ENCODE data around the gene APOC1.
A peak's percentile ranks its signal among the peaks of the same experiment; 100 is the strongest.
"Not testable (repeated sequence)": the region's sequence is repeated elsewhere in the genome, so short reads cannot be mapped to it uniquely, and the experiment has no call there.

Gene APOC1

DNA sequence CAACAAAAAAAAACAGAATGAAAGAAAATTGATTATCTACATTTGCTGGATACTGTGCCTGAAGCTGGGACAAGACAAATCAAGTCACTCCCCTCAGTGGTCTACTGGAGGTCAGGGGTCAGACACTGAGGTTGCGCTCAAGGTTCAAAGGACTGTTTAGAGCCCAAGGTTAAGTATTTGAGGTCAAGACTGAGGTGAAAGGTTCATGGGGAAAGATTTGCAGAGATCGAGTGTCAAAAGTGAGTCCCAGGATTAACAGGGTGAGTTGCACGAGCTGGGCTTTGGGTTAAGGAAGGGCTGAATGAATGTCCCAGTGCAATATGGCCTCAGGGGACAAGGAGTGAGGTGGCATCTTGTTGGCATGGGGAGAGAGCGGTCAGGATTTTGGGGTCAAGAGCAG, 26.8 kb upstream of the APOC1 start:
- H3K27ac ChIP-seq = no peak overlapping the region

DNA sequence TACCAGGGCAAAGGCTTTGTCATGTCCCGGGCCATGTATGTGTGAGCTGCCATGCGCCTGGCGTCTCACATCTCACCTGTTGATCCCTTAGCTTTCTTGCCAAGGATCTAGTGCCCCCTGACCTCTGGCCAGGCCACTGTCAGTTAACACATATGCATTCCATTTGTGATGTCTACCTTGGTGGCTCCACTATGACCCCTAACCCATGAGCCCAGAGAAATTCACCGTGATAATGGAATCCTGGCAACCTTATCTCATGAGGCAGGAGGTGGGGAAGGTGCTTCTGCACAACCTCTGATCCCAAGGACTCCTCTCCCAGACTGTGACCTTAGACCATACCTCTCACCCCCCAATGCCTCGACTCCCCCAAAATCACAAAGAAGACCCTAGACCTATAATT, 26.1 kb upstream of the APOC1 start:
- H3K9me3 ChIP-seq (ENCODE audit: control insufficient read depth, low read length); H3K36me3 ChIP-seq (ENCODE audit: control insufficient read depth, insufficient read depth, low read length): not testable (repeated sequence)

More for the DNA sequence above, 26.8 kb upstream of the APOC1 start:
- Histone ChIP-seq H3K4me2 (ENCODE audit: low read length) (no peak overlapping the region), H2AFZ (no peak overlapping the region), H3K4me3 (ENCODE audit: low read depth, low read length) (no peak overlapping the region), H3K36me3 (ENCODE audit: control insufficient read depth, insufficient read depth, low read length) (no peaks in the 10 kb centered on the region), H3K9ac (no peak overlapping the region), H3K27me3 (ENCODE audit: control insufficient read depth, insufficient read depth, low read length) (no peaks in the 10 kb centered on the region), H3K9me3 (ENCODE audit: control insufficient read depth, low read length) (no peaks in the 10 kb centered on the region), H3K79me2 (peaks cover 12% of the 10 kb centered on the region), H3K4me1 (peaks cover 15% of the 10 kb centered on the region)
- TF ChIP-seq, protein P1, sequence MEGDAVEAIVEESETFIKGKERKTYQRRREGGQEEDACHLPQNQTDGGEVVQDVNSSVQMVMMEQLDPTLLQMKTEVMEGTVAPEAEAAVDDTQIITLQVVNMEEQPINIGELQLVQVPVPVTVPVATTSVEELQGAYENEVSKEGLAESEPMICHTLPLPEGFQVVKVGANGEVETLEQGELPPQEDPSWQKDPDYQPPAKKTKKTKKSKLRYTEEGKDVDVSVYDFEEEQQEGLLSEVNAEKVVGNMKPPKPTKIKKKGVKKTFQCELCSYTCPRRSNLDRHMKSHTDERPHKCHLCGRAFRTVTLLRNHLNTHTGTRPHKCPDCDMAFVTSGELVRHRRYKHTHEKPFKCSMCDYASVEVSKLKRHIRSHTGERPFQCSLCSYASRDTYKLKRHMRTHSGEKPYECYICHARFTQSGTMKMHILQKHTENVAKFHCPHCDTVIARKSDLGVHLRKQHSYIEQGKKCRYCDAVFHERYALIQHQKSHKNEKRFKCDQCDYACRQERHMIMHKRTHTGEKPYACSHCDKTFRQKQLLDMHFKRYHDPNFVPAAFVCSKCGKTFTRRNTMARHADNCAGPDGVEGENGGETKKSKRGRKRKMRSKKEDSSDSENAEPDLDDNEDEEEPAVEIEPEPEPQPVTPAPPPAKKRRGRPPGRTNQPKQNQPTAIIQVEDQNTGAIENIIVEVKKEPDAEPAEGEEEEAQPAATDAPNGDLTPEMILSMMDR (IDR thresholded peaks at IDR 0.05) = no peak

DNA sequence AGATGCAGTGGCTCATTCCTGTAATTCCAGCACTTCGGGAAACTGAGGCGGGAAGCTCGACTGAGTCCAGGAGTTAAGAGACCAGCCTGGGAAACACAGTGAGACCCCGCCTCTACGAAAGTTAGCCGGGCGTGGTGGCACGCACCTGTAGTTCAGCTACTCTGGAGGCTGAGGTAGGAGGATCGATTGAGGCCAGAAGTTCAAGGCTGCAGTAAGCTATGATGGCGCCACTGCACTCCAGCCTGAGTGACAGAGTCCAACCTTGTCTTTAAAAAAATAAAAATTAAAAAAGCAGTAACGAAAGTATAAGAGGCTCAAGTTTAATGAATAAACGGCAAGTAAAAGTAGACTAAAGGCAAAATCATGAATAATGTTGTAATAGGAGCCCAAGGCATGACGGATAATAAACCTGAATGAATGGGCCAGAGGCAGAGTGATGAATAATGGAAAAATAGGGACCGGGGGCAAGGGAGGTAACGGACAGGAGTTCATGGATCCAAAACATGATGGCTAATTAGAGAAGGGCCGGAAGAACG, 24.5 kb upstream of the APOC1 start:
- peaks cover 15% of the 10 kb centered on the region for H3K4me1 ChIP-seq
- H3K9me3 ChIP-seq (ENCODE audit: control insufficient read depth, low read length) = no peaks in the 10 kb centered on the region
- no peaks in the 10 kb centered on the region for H3K36me3 ChIP-seq (ENCODE audit: control insufficient read depth, insufficient read depth, low read length)
- peak overlapping the region; percentile 92 for H3K27ac ChIP-seq
- peak overlapping the region; percentile 86 for H3K4me2 ChIP-seq (ENCODE audit: low read length)
- H3K9ac ChIP-seq = no peak overlapping the region
- peak overlapping the region; percentile 71 for H3K4me3 ChIP-seq (ENCODE audit: low read depth, low read length)
- TF ChIP-seq, protein P1 (IDR thresholded peaks at IDR 0.05) = no peak
- no peaks in the 10 kb centered on the region for H3K27me3 ChIP-seq (ENCODE audit: control insufficient read depth, insufficient read depth, low read length)
- H3K79me2 ChIP-seq = peaks cover 18% of the 10 kb centered on the region
- peak overlapping the region; percentile 76 for H2AFZ ChIP-seq

More for the DNA sequence above, 26.1 kb upstream of the APOC1 start:
- peaks cover 15% of the 10 kb centered on the region for H3K4me1 ChIP-seq
- H3K27ac ChIP-seq; H2AFZ ChIP-seq; H3K4me3 ChIP-seq (ENCODE audit: low read depth, low read length); H3K27me3 ChIP-seq (ENCODE audit: control insufficient read depth, insufficient read depth, low read length); H3K4me2 ChIP-seq (ENCODE audit: low read length); H3K9ac ChIP-seq: not testable (repeated sequence)
- H3K79me2 ChIP-seq = peaks cover 16% of the 10 kb centered on the region

DNA sequence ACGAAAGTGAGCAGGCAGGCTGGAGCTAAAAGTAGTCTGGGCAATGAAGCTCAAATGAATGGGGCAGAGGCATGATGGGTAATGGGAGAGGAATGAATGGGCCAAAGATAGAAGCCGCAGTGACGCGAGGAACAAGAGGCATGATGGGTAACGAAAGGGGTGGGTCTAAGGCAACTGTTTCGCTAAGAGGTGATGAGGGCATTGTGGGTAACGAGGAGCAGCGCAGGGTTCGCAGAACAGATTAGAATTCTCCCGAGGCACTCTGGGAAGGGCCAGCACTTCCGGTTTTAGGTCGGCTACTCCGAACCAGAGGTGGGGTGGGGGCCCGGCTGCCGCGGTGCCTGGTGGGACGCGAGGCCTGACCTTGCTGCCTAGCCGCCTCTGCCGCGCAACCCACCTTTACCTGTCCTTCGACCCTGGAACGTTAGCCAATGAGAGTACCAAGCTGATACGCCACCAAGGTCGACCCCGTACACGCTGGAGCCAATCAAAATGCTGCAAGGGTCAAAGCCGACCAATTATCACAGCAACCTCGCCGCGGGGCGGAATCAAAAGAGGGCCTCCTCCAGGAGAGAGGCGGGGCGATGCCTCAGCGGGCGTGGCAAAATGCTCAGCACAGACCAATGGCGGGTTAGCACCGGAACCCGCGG, 23.9 kb upstream of the APOC1 start:
- TF ChIP-seq, protein P1 (IDR thresholded peaks at IDR 0.05) = no peak
- H3K9ac ChIP-seq = no peak overlapping the region
- H3K36me3 ChIP-seq (ENCODE audit: control insufficient read depth, insufficient read depth, low read length) = no peaks in the 10 kb centered on the region
- no peaks in the 10 kb centered on the region for H3K9me3 ChIP-seq (ENCODE audit: control insufficient read depth, low read length)
- peaks cover 18% of the 10 kb centered on the region for H3K79me2 ChIP-seq
- H2AFZ ChIP-seq = peak overlapping the region; percentile 76
- H3K27ac ChIP-seq = peak overlapping the region; percentile 92
- H3K4me3 ChIP-seq (ENCODE audit: low read depth, low read length) = peak overlapping the region; percentile 71
- H3K4me2 ChIP-seq (ENCODE audit: low read length) = peak overlapping the region; percentile 86
- peaks cover 15% of the 10 kb centered on the region for H3K4me1 ChIP-seq
- no peaks in the 10 kb centered on the region for H3K27me3 ChIP-seq (ENCODE audit: control insufficient read depth, insufficient read depth, low read length)

DNA sequence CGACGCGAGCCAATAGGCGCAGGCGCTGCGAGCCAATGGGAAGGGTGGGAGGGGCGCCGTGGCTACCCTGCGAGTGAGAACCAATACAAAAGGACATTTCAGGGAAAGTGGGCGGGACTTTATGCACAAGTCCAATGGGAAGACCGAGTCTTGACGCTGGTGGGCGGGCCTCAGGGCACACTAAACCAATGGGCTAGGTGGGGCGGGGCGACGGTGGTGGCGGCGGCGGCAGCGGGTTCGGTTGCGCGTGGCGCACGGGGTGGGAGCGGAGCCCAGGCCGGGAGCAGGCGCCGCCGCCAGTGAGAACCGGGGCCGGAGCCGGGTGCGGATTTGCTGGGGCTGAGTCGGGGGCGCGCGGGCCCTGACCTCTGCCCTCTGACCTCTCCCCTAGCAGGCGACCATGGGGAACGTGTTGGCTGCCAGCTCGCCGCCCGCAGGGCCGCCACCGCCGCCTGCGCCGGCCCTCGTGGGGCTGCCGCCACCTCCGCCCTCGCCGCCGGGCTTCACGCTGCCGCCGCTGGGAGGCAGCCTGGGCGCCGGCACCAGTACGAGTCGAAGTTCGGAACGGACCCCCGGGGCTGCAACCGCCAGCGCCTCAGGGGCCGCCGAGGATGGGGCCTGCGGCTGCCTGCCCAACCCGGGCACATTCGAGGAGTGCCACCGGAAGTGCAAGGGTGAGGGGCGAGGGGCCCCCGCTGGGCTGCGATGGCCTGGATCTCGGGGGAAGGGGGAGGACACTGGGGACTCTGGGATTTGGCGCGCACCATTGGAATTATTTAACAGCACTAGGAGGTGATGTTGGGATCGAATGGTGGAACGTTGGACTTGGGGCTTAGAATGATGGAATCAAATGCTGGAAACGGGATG, 23.2 kb upstream of the APOC1 start, which contains the start of gene TOMM40:
TOMM40 (plus strand) TSS at position 239 of the 867 bp plus-strand sequence; CDS start at position 401, 162 bp downstream.
- H3K4me3 ChIP-seq (ENCODE audit: low read depth, low read length) = peak within 1 kb of the TSS; percentile 71
- H3K36me3 ChIP-seq (ENCODE audit: control insufficient read depth, insufficient read depth, low read length) = no peaks in the 10 kb centered on the region
- peaks cover 15% of the 10 kb centered on the region for H3K4me1 ChIP-seq
- no peaks in the 10 kb centered on the region for H3K27me3 ChIP-seq (ENCODE audit: control insufficient read depth, insufficient read depth, low read length)
- TF ChIP-seq, protein P1 (IDR thresholded peaks at IDR 0.05) = no peak
- H3K4me2 ChIP-seq (ENCODE audit: low read length) = peak within 1 kb of the TSS; percentile 92
- H3K9me3 ChIP-seq (ENCODE audit: control insufficient read depth, low read length) = no peaks in the 10 kb centered on the region
- H3K27ac ChIP-seq = peak within 1 kb of the TSS; percentile 92
- peak within 1 kb of the TSS; percentile 76 for H2AFZ ChIP-seq
- H3K79me2 ChIP-seq = peaks cover 18% of the 10 kb centered on the region
- H3K9ac ChIP-seq = peak within 1 kb of the TSS; percentile 69
